Activated T-cell treated with anti-CD3 and anti-CD28 coated beads for 24 hours (primary cell): ENCODE data around the gene GHDC.
A peak's percentile ranks its signal among the peaks of the same experiment; 100 is the strongest.
"Not testable (repeated sequence)": the region's sequence is repeated elsewhere in the genome, so short reads cannot be mapped to it uniquely, and the experiment has no call there.

ENCODE experiments used
- DNase-seq: peaks from one replicate; pipeline ENCODE4 v3.0.0-alpha.2; 2020; ENCODE audit warnings: low read depth

Gene GHDC

DNA sequence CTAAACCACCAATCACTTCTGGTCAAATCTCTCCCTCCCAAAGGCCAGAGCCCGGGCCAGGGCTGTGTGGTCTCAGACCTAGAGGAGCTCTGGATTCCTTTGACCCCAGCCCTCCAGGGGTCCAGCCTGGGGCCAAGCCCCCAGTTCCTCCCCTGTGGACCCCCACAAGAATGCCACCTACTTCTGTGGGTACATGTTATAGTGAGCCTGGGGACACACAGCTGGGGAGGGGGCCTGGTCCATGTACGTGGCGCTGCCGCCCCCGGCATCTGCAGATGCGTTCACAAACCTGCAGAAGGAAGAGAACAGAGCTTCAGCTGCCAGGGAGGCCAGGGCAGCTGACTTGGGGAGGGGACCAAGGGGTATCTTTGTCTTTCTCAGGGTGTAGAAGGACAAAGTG lies 7.9 kb upstream of the GHDC start:
- DNase-seq, result no peak

GRCh38 chr17:42201458-42201772 lies 7.1 kb upstream of the GHDC start:
- no peak for DNase-seq

GRCh38 chr17:42200706-42201457 lies 6.6 kb upstream of the GHDC start:
- no peak for DNase-seq

- DNase-seq, result no peak
Observed at GRCh38 chr17:42199416-42200011, 5.2 kb upstream of the GHDC start.

GRCh38 chr17:42198897-42199296 lies 4.6 kb upstream of the GHDC start:
- no peak for DNase-seq

GRCh38 chr17:42197564-42198156 lies 3.4 kb upstream of the GHDC start:
- DNase-seq, result no peak

- DNase-seq, result no peak
Observed at GRCh38 chr17:42193216-42193968, 902 bp downstream of the GHDC start.

- no peak for DNase-seq
Observed at GRCh38 chr17:42192189-42193126, 1.8 kb downstream of the GHDC start.

DNA sequence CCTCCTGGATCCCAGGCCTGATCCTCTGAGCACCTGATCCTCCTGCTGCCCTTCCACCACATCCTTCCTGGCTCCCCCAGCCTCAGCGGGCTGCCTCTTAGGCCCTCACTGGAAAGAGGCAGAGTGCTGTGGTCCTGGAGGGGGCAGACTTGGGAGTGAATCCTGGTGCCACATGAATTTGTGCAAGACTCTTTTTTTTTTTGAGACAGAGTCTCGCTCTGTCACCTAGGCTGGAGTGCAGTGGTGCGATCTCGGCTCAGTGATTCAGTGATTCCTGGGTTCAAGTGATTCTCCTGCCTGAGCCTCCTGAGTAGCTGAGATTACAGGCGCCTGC lies 3.1 kb downstream of the GHDC start:
- no peak for DNase-seq

- no peak for DNase-seq
Observed at GRCh38 chr17:42190491-42191274, 3.6 kb downstream of the GHDC start.

DNA sequence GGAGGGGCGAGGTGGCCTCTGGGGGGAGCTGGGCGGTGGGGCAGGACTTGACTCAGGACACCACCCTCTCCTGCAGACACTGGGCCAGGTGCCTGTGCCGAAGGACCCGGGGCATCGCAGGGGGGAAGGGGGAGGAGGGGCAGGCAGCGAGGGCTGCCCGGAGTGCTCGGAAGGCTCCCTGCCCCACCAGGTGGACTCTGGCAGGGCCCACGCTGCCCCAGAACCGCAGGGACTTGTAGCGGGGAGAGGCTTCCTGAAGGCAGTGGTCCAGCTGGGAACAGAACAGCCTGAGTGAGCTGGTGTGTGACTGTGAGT lies 4.7 kb downstream of the GHDC start:
- DNase-seq, result no peak

- DNase-seq, result no peak
Observed at GRCh38 chr17:42188749-42189650, 5.3 kb downstream of the GHDC start.

- no peak for DNase-seq
Observed at GRCh38 chr17:42187833-42188232, 6.5 kb downstream of the GHDC start.

DNA sequence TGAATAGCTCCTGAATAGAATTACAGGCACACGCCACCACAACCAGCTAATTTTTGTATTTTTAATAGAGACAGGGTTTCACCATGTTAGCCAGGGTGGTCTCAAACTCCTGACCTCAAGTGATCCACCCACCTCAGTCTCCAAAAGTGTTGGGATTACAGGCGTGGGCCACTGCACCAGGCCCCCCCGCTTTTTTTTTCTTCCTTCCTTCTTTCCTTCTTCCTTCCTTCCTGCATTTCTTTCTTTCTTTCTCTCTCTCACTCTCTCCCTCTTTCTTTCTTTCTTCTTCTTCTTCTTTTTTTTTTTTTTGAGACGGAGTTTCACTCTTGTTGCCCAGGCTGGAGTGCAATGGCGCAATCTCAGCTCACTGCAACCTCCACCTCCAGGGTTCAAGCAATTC lies 8.1 kb downstream of the GHDC start:
- DNase-seq, result not testable (repeated sequence)

GRCh38 chr17:42185621-42185930 lies 8.7 kb downstream of the GHDC start:
- DNase-seq, result no peak

DNA sequence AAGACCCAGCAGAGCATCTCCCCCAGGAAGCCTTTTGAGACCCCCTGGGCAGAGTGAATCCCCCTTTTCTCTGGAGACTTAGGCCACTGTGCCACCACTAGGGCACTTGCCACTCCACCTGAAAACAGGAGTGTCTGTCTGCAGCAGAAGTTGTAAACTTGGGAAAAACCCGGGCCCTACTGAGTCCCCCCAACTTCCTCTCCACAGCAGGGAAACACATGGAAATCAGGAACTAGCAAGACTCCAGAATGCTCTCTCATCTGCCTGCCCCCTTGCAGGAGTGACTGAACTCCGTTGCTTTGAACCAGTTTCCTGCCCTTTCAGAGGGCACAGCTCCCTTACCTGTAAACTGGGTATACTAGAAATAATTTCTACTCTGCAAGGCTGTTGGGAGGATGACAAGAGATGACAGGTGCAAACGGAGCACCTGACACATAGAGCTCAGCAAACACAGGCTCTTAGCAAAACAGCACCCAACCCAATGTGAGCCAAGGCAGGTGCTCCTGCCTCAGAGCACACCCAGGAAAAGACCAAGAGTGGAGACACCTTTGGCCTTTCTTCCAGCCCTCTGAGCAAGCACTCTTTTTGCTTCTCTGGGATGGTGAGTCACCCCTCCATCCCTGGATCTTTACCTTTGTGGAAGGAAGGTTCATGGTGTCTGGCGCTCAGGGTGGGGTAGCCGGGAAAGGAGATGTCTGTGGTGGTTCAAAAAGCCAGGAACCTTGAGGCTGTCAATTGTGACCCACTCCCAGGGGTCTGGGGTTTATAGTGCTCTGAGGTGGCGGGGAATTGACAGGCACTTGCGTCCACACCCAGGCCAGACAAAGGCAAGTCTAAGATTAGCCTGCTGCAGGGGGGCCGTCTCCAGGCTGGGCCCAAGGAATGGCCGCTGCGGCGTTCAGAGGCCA lies 9.3 kb downstream of the GHDC start, which contains the start of gene HCRT:
TSS of gene HCRT (minus strand) at position 740 of the 908 bp plus-strand sequence. CDS start at position 653, 87 bp downstream.
- peak; percentile 6 for DNase-seq

GRCh38 chr17:42183741-42184711 lies 10.3 kb downstream of the GHDC start:
- peak; percentile 74 for DNase-seq
